GM18508 (cell line): ENCODE data around the gene GSTM3.
"Not testable (repeated sequence)": the region's sequence is repeated elsewhere in the genome, so short reads cannot be mapped to it uniquely, and the experiment has no call there.

Experiments used
- ATAC-seq: cut with Tn5 transposase; IDR thresholded peaks from one replicate; pipeline ENCODE4 v1.9.1; 2021; ENCODE audit warnings: moderate number of reproducible peaks; ENCODE audit not compliant: insufficient read depth, unreplicated experiment

The GSTM3 gene

GRCh38 chr1:109762821-109763645, 22.2 kb upstream of the GSTM3 start:
- ATAC-seq = no peak

DNA sequence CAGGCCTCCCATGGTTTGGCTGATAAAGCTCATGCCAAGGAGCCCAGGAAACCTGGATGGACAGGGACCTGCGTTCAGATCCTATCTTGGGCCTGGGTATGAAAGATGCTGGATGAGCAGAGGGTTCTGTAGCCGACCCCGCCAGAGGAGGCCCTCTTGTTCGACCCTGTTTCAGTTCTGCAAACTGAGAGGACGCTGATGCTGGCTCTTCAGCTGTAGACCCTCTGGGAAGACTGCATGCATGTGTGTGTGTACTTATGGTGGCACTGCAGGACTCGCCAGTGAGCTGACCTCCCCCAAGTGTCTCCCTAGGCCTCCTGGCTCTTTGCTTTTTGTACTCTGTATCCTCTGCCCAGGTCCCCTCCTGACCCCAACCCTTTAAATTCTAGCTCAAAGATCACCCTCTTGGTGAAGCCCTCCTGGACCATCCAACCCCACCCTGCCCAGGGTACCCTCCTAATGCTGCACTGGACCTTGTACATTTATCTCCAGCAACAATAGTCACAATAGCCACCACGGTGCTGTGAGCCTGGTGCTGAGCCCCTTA, 21.3 kb upstream of the GSTM3 start:
- no peak for ATAC-seq

DNA sequence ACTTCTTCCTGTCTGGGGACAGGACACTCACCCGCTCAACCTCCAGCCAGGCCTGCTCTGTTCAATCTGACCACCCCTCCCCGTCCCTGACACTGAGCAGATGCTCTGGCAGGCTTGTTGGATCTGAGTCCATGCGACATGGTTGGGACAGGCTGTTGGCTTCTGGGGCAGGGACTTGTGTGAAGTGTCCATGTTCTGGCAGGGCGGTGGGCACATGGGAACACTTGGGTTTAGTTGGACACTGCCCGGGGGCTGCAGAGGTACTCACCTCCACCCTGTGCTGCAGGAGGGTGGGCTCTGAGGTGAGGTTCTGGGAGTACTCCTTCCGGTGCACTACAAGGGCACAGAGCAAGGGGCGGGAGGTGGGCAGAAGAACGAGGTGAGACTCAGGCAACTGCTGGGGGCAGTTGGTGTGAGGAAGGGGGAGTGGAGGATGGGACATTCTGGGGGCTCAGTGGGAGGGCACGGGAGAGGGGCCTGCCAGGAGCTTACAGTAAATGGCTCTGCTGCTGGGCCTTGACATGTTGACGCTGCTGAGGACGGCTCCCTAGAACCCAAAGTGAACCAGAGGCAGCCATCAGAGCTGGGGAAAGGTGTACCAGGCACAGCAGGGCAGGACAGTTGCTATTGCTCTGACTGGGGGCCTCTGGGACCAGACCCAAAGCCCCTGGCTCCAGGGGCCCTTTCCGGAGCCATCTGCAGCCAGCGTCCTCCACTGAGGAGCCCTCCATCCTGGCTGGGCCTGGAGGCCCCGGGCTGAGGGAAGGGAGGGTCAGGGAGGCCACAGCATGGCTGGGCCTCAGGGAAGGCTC, 20.6 kb upstream of the GSTM3 start:
- ATAC-seq = no peak

DNA sequence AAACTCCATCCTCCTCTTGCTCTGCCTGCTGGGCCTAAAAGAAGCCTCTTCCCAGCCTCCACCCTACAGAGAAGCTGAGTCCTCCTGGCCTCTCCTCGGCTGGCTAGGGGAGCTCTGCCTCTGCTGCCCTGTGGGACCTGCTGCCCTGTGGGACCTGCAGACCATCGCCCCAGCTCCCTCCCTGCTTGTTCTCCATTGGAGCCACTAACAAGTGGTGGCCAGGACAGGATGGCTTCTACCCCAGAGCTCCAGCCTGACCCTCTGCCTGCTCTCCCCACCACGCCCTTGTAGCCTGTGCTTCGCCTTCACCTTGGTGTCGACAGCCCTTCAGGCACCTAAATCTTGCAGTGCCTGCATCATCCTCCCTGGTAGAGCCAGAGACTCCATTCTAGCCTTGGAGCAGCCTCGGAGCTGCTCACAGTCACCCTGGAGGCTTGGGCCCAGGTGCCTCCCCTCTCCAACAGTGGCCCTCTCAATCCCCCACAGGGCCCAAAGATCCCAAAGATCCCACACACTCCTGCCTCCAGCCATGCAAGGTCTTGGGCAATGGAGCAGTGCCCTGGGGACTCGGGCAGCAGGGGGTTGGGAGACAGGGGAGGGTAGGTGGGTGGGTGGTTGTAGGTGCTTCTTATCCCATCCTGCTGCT, 19.9 kb upstream of the GSTM3 start:
- ATAC-seq = no peak

DNA sequence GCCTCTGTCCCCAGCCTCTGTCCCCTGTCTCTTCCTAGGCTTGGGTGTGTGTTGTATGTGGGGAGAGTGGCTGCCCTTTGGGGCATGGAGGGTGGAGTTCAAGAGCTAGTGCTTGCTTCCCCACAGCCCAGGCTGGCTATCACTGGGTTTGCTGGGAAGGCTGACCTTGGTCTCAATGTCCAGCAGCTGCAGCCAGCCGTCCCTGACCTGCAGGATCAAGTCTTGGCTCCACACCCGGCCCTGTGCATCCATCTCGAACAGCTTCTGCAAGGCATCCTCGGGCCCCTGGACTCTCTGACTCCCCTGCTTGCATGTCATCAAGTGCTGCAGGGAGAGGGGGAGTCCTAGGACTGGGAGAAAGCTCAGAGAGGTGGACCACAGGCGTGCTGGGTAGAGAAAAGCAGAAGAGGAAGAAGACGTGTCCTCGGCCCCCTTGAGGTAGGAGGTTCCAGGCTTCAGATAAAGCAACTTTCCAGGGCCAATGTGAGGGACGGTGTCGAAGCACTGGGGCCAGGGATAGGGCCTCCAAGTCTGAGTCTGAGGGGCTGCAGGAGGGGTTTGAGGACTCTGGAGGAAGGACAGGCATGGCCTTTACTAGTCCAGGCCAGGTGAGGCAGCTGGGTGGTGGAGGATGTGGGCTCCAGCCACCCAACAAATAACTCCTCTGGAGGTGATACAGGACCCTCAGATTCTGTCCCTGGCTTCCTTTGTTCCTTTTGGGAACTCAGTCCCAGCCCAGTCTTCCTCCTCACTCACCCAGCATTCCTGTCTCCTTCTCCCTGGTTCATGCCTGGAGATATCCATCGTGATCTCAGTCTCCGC, 18.9 kb upstream of the GSTM3 start:
- no peak for ATAC-seq

DNA sequence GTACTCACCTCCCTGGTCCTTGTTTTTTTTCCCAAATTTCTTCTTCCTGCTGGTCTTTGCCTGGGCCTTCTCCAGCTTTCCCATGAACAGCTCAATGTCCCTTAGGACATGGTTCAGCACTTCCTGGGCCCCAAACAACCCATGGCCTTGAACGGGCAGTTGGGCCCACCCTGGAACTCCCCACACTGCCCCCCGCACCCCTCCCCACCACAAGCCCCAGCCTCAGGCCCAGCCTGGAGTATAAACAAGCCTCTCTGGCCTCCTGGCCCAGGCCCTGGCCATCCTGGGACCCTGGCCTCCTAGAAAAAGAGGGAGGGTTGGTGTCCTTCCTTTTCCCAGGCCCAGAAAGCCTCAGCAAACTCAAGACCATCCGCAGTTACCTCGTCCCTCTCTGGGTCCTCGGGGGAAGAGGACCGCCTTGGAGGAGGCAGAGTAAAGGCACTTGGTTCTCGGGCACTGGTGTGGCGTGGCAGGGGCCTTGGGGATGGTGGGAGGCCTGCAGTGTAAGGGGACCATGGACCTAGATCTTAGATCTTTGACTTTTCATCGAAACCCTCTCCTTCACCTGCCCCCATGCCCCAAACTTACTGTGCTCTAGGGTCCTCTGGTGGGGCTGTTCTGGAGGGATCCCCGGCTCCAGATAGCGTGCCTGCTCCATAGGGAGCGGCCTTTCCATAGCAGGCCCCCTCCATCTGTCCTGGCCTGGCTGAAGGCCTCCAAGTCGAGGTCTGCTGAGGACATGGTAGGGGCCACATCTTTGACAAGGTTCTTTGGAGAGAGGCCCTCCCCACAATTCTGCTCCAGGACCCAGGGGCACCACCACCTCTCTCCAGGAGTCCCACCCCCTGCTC, 17.3 kb upstream of the GSTM3 start:
- no peak for ATAC-seq

GRCh38 chr1:109756848-109757521, 16.1 kb upstream of the GSTM3 start:
- no peak for ATAC-seq

DNA sequence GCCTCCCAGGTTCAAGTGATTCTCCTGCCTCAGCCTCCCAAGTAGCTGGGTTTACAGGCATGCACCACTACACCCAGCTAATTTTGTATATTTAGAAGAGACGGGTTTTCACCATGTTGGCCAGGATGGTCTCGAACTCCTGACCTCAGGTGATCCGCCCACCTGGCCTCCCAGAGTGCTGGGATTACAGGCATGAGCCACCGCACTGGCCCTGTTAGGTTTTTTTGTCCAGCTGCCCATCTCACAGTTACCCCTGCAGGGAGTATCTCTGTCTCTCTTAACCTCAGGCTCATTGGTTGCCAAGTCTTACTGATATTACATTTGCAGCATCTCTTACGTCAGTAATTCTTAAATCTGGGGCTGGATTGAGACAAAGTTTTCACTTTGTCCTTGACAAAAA, 15.5 kb upstream of the GSTM3 start:
- not testable (repeated sequence) for ATAC-seq

- ATAC-seq = no peak
These were observed 13.9 kb upstream of the GSTM3 start for GRCh38 chr1:109754738-109755137.

GRCh38 chr1:109751531-109752260, 10.9 kb upstream of the GSTM3 start:
- ATAC-seq = no peak

DNA sequence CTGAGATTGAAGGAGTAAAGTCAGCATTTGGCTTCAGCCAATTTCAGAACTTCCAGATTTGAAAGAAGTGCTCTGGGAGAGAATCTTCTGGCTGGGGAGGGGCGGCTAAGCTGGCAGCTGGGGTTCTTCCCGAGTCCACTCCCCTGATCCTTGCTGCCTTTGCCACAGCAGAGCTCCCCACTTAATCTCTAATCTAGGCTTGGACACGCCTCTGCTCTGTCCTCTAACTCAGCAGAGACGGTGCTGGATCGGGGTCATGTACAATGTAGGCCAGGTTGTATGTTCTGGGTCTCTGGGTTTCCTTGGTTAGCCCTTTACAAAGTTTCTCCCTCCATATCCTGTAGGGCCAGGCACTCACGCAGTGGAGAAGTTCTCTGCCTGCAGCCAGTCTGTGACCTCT, 10.1 kb upstream of the GSTM3 start:
- no peak for ATAC-seq

GRCh38 chr1:109750241-109750882, 9.5 kb upstream of the GSTM3 start:
- ATAC-seq = no peak

- no peak for ATAC-seq
These were observed 8.4 kb upstream of the GSTM3 start for GRCh38 chr1:109749221-109749620.

DNA sequence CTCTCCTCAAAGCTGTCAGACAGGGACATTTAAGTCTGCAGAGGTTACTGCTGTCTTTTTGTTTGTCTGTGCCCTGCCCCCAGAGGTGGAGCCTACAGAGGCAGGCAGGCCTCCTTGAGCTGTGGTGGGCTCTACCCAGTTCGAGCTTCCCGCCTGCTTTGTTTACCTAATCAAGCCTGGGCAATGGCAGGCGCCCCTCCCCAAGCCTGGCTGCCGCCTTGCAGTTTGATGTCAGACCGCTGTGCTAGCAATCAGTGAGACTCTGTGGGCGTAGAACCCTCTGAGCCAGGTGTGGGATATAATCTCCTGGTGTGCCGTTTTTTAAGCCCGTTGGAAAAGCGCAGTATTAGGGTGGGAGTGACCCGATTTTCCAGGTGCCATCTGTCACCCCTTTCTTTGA, 7.5 kb upstream of the GSTM3 start:
- not testable (repeated sequence) for ATAC-seq

GRCh38 chr1:109739738-109740614, 862 bp downstream of the GSTM3 start:
- no peak for ATAC-seq

- no peak for ATAC-seq
These were observed 7.5 kb downstream of the GSTM3 start for GRCh38 chr1:109733236-109733870.
